ENCODE data around the gene PSMA5.

DNA sequence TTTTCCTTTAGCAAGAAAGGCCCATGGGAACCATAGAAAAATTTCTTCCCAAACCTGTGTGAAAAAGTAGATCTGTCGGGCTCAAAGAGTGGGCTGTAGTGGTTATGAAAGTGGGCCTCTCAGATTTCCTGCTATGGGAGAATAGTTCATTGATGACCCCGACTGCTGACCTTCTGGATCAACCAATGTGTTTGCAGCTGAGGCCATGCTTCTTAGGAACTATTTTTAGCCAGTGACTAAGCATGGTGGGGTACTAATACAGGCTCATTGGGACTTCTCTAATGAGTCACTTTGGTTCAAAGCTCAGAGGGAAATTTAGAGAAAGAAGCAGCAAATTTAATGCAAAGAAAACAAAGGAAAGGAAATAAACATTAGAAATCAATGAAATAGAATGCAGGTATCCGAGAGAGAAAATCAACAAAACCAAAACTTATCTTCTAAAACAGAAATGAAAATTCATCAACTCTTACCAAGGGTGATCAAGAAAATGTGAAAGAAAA, 12.6 kb upstream of the PSMA5 start:
- TF ChIP-seq HDAC2 (IDR thresholded peaks at IDR 0.05): no peak
- TF ChIP-seq NR3C1 (IDR thresholded peaks at IDR 0.05): no peak
- TF ChIP-seq, protein P1, sequence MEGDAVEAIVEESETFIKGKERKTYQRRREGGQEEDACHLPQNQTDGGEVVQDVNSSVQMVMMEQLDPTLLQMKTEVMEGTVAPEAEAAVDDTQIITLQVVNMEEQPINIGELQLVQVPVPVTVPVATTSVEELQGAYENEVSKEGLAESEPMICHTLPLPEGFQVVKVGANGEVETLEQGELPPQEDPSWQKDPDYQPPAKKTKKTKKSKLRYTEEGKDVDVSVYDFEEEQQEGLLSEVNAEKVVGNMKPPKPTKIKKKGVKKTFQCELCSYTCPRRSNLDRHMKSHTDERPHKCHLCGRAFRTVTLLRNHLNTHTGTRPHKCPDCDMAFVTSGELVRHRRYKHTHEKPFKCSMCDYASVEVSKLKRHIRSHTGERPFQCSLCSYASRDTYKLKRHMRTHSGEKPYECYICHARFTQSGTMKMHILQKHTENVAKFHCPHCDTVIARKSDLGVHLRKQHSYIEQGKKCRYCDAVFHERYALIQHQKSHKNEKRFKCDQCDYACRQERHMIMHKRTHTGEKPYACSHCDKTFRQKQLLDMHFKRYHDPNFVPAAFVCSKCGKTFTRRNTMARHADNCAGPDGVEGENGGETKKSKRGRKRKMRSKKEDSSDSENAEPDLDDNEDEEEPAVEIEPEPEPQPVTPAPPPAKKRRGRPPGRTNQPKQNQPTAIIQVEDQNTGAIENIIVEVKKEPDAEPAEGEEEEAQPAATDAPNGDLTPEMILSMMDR (IDR thresholded peaks at IDR 0.05): no peak
- TF ChIP-seq PHF8 (IDR thresholded peaks at IDR 0.05; ENCODE audit: borderline replicate concordance, low read depth): no peak
- no peak for TF ChIP-seq POLR2A (IDR thresholded peaks at IDR 0.05; ENCODE audit: low read length)
- TF ChIP-seq SMC3 (IDR thresholded peaks at IDR 0.05): no peak
- TF ChIP-seq CEBPB (IDR thresholded peaks at IDR 0.05): no peak
- no peak for TF ChIP-seq CHD2 (IDR thresholded peaks at IDR 0.05; ENCODE audit: low read length, partially characterized antibody)
- TF ChIP-seq HEYL (CRISPR knock-in tag; IDR thresholded peaks at IDR 0.05): no peak
